DOHH2 (cell line): ENCODE measurements around the gene SH3GLB1.

Source experiments
- CTCF ChIP-seq: fragments of 200-600 bp; sonication (generic); IDR thresholded peaks from one replicate; pipeline ENCODE4 v1.5.1; 2014; ENCODE audit warnings: antibody characterized with exemption, mild to moderate bottlenecking, low read depth, low read length; ENCODE audit not compliant: poor library complexity, severe bottlenecking
- EZH2phosphoT487 ChIP-seq: fragments of 200-600 bp; sonication (generic); IDR thresholded peaks from 2 replicates; pipeline ENCODE4 v1.6.1; 2017; ENCODE audit warnings: borderline replicate concordance, mild to moderate bottlenecking, antibody characterized with exemption, low read length, moderate library complexity, mixed read lengths

GRCh38 chr1:86782482-86782881 is 78.1 kb downstream of the SH3GLB1 start:
- TF ChIP-seq CTCF (no peak), EZH2phosphoT487 (no peak)
